GM06990 (cell line): Measurements from ENCODE around the gene PRDX1.

Experiments
- DNase-seq: peaks from one replicate; pipeline ENCODE4 v3.0.0-alpha.2; 2011; ENCODE audit not compliant: insufficient read length; ENCODE audit errors: extremely low read depth
- H3K27me3 ChIP-seq: replicated peaks from 2 replicates; pipeline ENCODE4 v1.6.0; 2011; ENCODE audit warnings: low read length; ENCODE audit not compliant: control insufficient read depth, insufficient read depth
- H3K36me3 ChIP-seq: 2 replicates; pipeline ENCODE4 v1.5.1; 2011; ENCODE audit warnings: low read length; ENCODE audit not compliant: control insufficient read depth, insufficient read depth
- H3K4me3 ChIP-seq: replicated peaks from 2 replicates; pipeline ENCODE4 v1.5.1; 2011; ENCODE audit warnings: low read depth, mild to moderate bottlenecking, control low read depth, low read length
- CTCF ChIP-seq: IDR thresholded peaks from 2 replicates; pipeline ENCODE4 v1.5.1; 2011; ENCODE audit warnings: low read length, control low read depth, mild to moderate bottlenecking, inconsistent platforms; ENCODE audit not compliant: insufficient read depth, poor library complexity, severe bottlenecking

The PRDX1 gene

GRCh38 chr1:45510972-45511527 is 10.6 kb downstream of the PRDX1 start:
- Histone ChIP-seq H3K27me3 (no peaks in the 10 kb centered on the region), H3K4me3 (no peak overlapping the region), H3K36me3 (peaks cover 31% of the 10 kb centered on the region)
- DNase-seq: no peak
- TF ChIP-seq CTCF: no peak

- DNase-seq: no peak
- TF ChIP-seq CTCF: no peak
- H3K36me3 ChIP-seq: peaks cover 25% of the 10 kb centered on the region
- no peaks in the 10 kb centered on the region for H3K27me3 ChIP-seq
- H3K4me3 ChIP-seq: no peak overlapping the region
Observed at GRCh38 chr1:45510036-45510971, 11.4 kb downstream of the PRDX1 start.

DNA sequence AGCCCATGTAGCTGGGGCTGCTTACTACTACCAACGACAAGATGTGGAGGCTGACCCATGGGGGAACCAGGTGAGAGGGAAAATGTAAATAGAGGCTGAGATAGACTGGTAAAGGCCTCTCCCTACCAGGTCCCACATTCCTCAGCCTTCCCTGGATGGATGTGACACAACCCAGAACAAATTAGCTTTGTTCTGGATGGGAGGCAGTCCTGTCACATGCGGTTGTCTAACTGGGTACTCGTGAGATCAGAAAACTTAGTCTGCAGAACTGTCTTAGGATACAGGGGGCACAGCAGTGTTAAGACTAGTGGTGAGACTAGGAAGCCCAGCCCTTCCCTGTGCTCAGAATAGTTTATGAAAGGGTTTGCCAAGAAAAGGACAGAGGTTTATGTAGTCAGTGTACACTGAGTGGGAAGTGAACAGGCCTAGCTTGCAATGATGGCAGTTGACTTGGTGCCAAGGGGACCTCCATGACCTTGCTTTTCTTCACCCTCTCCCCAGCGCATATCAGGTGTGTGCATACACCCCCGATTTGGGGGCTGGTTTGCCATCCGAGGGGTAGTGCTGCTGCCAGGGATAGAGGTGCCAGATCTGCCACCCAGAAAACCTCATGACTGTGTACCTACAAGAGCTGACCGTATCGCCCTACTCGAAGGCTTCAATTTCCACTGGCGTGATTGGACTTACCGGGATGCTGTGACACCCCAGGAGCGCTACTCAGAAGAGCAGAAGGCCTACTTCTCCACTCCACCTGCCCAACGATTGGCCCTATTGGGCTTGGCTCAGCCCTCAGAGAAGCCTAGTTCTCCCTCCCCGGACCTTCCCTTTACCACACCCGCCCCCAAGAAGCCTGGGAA is 13.2 kb downstream of the PRDX1 start:
- no peak for TF ChIP-seq CTCF
- Histone ChIP-seq H3K4me3 (no peak overlapping the region), H3K27me3 (no peaks in the 10 kb centered on the region), H3K36me3 (peaks cover 16% of the 10 kb centered on the region)
- DNase-seq: no peak

GRCh38 chr1:45507893-45508292 is 13.8 kb downstream of the PRDX1 start:
- no peaks in the 10 kb centered on the region for H3K27me3 ChIP-seq
- H3K36me3 ChIP-seq: peaks cover 16% of the 10 kb centered on the region
- no peak for DNase-seq
- no peak overlapping the region for H3K4me3 ChIP-seq
- no peak for TF ChIP-seq CTCF

- DNase-seq: no peak
- Histone ChIP-seq H3K4me3 (no peak overlapping the region), H3K36me3 (peaks cover 16% of the 10 kb centered on the region), H3K27me3 (no peaks in the 10 kb centered on the region)
- no peak for TF ChIP-seq CTCF
Observed at GRCh38 chr1:45507195-45507594, 14.5 kb downstream of the PRDX1 start.
